Gastroesophageal sphincter (tissue), 3 donors: ENCODE data around the gene SMARCE1.

ENCODE experiments used
- CTCF ChIP-seq, 4 experiments: fragments of 200-600 bp in 2 of 4; fragments of 450-650 bp in 2 of 4; sonication (generic) in 1 of 4; IDR thresholded peaks; one replicate each; pipeline ENCODE4 v1.5.1; 2017 to 2019; ENCODE audit warnings: antibody characterized with exemption in 4 of 4, mild to moderate bottlenecking in 2 of 4, moderate library complexity in 2 of 4
- EP300 ChIP-seq: sonication (generic); formaldehyde crosslinking; IDR thresholded peaks from one replicate; pipeline ENCODE4 v1.6.1; 2017; ENCODE audit warnings: antibody characterized with exemption, mild to moderate bottlenecking
- POLR2A ChIP-seq, 2 donors: fragments of 450-650 bp; IDR thresholded peaks; one replicate each; pipeline ENCODE4 v1.6.1; 2017; ENCODE audit warnings: antibody characterized with exemption in 2 of 2, mild to moderate bottlenecking in 2 of 2, moderate library complexity in 1 of 2

DNA sequence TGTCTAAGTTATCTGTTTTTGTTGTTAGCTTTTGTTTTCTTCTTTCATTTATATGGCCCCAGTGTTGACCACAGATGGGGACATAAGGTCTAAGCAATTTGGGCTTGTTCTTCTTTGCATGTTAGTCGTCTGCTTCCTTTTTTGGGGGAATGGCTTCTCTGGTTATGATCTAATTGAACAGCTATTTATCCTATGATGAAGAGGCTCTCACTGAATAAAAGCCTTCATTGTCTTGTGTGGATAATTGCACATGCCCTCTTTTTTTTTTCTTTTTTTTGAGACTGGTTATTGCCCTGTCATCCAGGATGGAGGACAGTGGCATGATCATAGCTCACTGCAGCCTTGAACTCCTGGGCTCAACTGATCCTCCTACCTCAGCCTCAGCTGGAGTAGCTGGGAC lies 13.7 kb downstream of the SMARCE1 start:
- TF ChIP-seq CTCF (IDR thresholded peaks at IDR 0.05) (no peak), POLR2A (IDR thresholded peaks at IDR 0.05) (no peak), EP300 (no peak)
